CD4-positive, alpha-beta T cell treated with Interleukin-21 for 1 hour (primary cell): Measurements from ENCODE around the gene STT3A.

Experiments
- DNase-seq: peaks from one replicate; pipeline ENCODE4 v3.0.0-alpha.2; 2020

STT3A gene

DNA sequence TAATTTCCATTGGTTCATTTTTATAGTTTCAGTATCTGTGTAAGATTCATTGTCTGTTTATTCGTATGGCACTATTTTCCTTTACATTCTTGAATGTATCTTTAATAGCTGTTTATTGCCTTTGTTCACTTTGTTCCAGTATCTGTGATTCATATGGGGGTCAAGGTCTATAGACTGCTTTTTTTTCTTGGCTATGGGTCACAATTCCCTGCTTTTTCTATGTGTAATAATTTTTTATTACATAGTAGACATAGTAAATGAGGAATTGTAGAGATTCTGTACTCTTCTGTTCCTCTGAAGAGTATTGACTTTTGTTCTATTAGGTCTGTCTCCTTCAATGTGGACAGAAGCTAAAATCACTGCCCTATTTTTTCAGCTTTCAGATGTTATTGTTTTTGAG, 77.5 kb downstream of the STT3A start:
- no peak for DNase-seq

DNA sequence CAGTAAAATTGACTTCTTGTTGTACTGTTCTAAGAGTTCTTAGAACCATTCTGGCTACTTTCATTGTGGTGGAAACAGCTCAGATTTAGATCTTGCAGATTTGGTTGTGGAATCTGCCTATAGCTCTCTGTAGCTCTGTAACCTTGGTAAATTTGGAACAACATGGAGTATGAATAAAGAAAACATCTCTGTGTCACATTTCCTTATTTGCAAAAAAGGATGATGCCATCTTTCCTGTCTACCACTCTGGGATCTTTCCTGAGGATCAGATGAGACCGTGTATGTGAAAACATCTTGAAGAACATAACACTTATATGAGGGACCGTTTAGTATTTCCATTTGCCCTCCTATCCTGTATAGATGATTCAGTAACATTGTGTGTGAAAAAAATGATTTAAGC, 78.9 kb downstream of the STT3A start:
- DNase-seq: no peak
